ENCODE data around the gene CCDC184. TPM values are rescaled to one million over a fixed set of nuclear protein-coding genes. Genes with fewer than 3 reads are reported as not detected.
"Not testable (repeated sequence)": the region's sequence is repeated elsewhere in the genome, so short reads cannot be mapped to it uniquely, and the experiment has no call there.

The CCDC184 gene
- under 1 TPM in 2 of 3 donors, not detected in 1; 0.23 to 0.44 TPM for polyA plus RNA-seq

DNA sequence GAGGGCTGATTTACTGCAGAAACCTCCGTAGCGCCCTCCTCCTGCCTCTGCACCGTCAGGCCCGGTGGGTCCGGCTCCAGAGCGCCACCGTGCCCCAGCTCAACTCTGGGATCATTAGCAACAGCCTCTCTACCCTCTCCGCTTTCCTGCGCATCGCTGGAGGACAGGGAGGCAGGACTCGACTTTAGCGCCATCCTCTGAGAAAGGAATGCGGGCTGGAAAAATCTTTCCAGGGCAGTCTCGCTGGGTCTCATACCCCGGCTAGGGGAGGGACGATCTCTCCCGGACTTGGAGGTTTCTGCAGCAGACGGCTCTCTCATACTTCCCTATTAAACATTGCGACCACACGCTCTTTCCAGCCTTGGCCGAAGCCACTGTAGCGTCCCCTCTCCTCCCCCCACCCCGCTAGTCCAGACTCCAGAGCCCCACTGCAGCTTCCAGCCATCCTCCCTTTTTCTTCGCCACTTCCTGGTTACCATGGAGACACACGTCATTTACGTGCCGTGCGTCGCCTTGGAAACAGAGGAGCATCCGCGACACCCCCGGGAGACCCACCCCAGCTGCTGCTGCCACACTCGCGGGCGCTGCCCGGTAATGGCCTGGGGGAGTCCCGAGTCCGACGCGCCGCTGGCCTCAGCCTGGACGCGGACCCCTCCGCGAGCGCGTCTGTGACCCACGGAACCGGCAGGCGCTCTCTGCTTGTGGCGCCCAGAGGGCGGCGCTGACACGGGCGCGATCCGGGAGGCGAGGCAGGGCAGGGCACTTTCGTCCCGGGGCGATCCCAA lies at the start of gene CCDC184:
Gene CCDC184 (plus strand): TSS at position 554 of the 785 bp plus-strand sequence. CDS start 479 bp downstream, outside the sequence.
- Mint-ChIP-seq H3K4me3 (peak within 1 kb of the TSS; percentile 91 to 94 (median 92)), H3K9me3 (no peaks in the 10 kb centered on the region), H3K27ac (peak within 1 kb of the TSS; percentile 71 to 91 (median 87)), H3K27me3 (ENCODE audit: low read depth in 3 of 3) (peaks cover 25 to 33% (median 25%) of the 10 kb centered on the region in 3 donors), H3K4me1 (peaks cover 11 to 12% of the 10 kb centered on the region in 2 donors), H3K36me3 (no peaks in the 10 kb centered on the region)
- DNase-seq: peak; percentile 82 to 85 (median 82)

DNA sequence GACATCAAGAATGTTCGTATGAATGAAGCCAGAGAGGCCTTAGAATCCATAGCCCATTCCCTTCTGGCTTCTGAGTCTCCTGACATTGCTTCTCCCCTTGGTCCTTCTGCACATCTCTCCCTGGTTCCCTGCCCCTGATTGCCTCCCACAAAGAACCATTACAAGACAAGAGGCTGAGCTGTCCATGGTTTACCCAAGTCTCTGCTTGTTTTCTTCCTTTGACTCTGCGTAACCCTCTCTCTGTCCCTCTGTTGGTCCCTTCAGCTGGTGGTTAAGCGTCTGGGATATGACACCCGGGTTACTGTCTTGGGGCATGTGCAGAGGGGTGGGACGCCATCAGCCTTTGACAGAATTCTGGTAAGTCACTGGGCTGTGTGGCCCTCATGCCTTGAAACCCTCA lies 48.4 kb upstream of the CCDC184 start:
- Mint-ChIP-seq H3K27ac (peak overlapping the region in 1 of 6 donors; percentile 14), H3K9me3 (no peaks in the 10 kb centered on the region), H3K4me1 (no peaks in the 10 kb centered on the region), H3K27me3 (ENCODE audit: low read depth in 3 of 3) (peaks cover 0 to 1% (median 0%) of the 10 kb centered on the region in 3 donors), H3K36me3 (peaks cover 0 to 17% (median 6%) of the 10 kb centered on the region in 3 donors), H3K4me3 (no peak overlapping the region)
- no peak for DNase-seq

DNA sequence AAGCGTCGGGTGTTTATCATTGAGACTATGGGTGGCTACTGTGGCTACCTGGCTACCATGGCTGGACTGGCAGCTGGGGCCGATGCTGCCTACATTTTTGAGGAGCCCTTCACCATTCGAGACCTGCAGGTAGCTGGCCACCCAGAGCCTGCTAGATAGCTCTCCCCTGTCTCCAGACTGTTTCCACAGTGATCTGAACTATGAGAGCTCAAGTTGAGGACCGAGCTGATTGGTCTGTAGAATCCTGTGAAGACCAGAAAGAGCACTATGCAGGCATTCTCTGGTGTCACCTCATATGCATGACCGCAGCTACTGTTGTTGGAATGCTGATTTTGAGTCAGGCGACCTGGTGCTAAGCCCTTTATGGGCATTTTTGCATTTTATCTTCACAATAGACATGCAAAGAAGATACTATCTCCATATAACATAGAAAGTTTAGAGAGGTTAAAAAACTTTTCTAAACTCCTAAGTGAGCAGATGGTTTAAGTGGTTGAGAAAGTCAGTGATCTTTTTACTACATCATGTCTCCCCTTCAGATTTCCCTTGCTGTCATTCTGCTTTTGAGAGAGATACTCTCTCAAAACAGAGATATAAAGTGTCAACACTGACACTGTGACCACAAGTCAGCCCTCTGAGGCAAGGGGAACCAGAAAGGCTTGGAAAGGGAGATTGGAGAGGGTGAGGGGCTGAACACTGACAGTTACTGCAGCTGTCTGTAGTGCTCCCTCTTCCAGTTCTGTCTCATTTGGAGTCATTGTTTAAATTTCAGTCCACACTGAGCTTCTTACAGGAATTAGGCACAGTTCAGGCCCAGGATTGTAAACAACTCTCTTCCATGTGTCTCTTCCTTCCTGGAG lies 40.4 kb upstream of the CCDC184 start:
- H3K27me3 Mint-ChIP-seq (ENCODE audit: low read depth in 3 of 3): no peaks in the 10 kb centered on the region
- H3K9me3 Mint-ChIP-seq: no peaks in the 10 kb centered on the region
- H3K36me3 Mint-ChIP-seq: peaks cover 16 to 42% (median 18%) of the 10 kb centered on the region in 3 donors
- peaks cover 0 to 6% of the 10 kb centered on the region in 2 donors for H3K4me1 Mint-ChIP-seq
- H3K4me3 Mint-ChIP-seq: no peak overlapping the region
- DNase-seq: no peak
- H3K27ac Mint-ChIP-seq: no peak overlapping the region

DNA sequence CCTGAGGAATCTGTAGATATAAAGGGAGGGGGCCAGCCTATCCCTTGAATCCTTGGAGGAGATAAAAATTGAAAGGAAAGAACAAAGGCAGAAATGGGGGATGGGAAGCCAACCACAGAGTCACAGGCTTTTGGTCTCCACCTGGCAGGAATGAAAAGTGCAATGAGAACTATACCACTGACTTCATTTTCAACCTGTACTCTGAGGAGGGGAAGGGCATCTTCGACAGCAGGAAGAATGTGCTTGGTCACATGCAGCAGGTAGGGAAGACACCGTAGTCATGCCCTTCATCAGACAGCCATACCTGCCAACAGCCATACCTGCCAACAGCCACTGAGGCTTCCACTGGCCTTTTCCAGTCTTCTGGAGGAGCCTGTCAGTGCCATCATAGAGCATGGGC lies 39.5 kb upstream of the CCDC184 start:
- no peaks in the 10 kb centered on the region for H3K27me3 Mint-ChIP-seq (ENCODE audit: low read depth in 3 of 3)
- H3K27ac Mint-ChIP-seq: peak overlapping the region in 1 of 6 donors; percentile 27
- no peak overlapping the region for H3K4me3 Mint-ChIP-seq
- peaks cover 0 to 6% of the 10 kb centered on the region in 2 donors for H3K4me1 Mint-ChIP-seq
- H3K36me3 Mint-ChIP-seq: peaks cover 17 to 47% (median 19%) of the 10 kb centered on the region in 3 donors
- no peak for DNase-seq
- no peaks in the 10 kb centered on the region for H3K9me3 Mint-ChIP-seq

DNA sequence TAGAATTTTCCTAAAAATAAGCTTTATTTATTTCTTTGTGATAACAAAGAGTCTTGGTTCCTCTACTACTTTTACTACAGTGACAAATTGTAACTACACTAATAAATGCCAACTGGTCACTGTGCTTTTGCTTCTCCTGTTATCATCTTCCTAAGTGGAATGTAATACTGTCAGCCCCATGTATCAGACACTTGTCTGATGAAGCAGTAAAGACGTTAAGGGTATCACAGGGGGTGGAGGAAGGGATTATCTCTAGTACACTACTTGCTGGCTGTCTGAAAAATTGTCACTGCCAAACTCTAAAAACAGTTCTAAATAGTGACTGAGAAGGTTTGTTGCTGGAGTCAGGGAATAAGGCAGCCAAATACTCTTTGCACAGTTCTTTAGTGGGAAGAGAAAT lies 37.5 kb upstream of the CCDC184 start:
- Mint-ChIP-seq H3K27me3 (ENCODE audit: low read depth in 3 of 3) (no peaks in the 10 kb centered on the region), H3K4me1 (peaks cover 0 to 12% of the 10 kb centered on the region in 2 donors), H3K9me3 (no peaks in the 10 kb centered on the region), H3K4me3 (no peak overlapping the region), H3K36me3 (peaks cover 25 to 64% (median 37%) of the 10 kb centered on the region in 3 donors), H3K27ac (peak overlapping the region in 1 of 6 donors; percentile 19)
- DNase-seq: no peak

DNA sequence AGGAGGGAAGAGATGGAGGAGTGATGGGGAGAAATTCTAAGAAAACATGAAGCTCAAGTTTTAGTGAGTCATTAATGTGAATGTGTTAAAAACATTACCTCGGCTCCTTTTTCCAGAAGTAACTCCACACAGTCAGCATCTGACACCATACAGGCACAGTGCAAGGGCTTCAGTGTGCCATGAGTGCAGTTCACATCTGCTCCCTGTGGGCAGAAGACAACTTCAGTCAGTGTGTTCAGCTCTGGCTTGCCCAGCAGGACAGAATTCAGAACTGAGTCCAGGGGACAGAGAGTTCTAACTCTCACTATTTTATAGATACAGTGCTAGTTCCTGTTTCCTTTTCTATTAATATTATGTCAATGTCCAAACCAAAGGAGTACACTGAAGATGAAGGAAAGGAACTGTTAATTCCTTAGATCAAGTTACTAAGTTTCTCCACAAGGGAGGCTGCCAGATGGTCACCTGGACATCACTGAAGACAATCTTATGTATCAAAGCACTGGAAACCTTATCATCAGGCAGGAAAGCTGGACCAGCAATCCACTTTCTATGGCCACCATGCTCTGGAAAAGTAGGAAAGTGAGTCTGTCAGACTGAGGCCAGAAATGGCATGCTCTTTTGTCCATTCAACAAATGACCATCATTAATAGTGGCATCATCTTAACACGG lies 32.2 kb upstream of the CCDC184 start:
- DNase-seq: no peak
- Mint-ChIP-seq H3K9me3 (no peaks in the 10 kb centered on the region), H3K27ac (no peak overlapping the region), H3K4me3 (no peak overlapping the region), H3K27me3 (ENCODE audit: low read depth in 3 of 3) (no peaks in the 10 kb centered on the region), H3K36me3 (peaks cover 21 to 50% (median 31%) of the 10 kb centered on the region in 3 donors), H3K4me1 (peaks cover 9 to 40% of the 10 kb centered on the region in 2 donors)

DNA sequence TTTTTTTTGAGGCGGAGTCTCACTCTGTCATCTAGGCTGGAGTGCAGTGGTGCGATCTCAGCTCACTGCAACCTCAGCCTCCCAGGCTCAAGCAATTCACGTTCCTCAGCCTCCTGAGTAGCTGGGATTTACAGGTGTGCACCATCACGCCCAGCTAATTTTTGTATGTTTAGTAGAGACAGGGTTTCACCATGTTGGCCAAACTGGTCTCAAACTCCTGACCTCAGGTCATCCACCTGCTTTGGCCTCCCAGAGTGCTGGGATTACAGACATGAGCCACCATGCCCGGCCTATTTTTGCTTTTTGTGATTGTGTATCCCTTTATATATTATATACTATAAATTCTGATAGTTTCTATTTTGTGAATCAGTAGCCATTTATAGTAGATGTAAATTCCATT lies 27.7 kb upstream of the CCDC184 start:
- DNase-seq, H3K9me3 Mint-ChIP-seq: not testable (repeated sequence)
- peaks cover 6 to 14% (median 13%) of the 10 kb centered on the region in 3 donors for H3K36me3 Mint-ChIP-seq
- H3K4me3 Mint-ChIP-seq: peak overlapping the region; percentile 53 to 99 (median 96)
- H3K27me3 Mint-ChIP-seq (ENCODE audit: low read depth in 3 of 3): peaks cover 6 to 13% (median 9%) of the 10 kb centered on the region in 3 donors
- H3K27ac Mint-ChIP-seq: peak overlapping the region in 3 of 6 donors; percentile 85 to 96 (median 92)
- peaks cover 30 to 48% of the 10 kb centered on the region in 2 donors for H3K4me1 Mint-ChIP-seq

DNA sequence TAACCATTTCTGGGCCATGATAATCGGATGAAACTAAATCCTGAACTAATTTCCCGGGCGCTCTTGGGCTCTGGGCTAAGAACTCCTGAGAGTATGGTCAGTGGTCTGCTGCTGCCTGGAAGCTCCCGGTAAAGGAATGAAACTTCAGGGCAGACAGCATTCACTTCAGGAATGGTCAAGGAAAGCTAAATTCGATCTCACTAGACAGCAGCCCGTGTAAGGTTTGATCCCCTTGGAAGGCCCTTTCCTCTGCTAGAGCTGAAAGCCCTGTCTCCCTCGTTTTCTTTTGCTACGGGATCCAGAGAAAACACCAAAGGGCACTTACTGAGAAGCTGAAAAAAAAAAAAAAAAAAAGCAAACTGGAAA lies 26.8 kb upstream of the CCDC184 start:
- Mint-ChIP-seq H3K27me3 (ENCODE audit: low read depth in 3 of 3) (peaks cover 6 to 13% (median 9%) of the 10 kb centered on the region in 3 donors), H3K36me3 (peaks cover 6 to 13% (median 12%) of the 10 kb centered on the region in 3 donors), H3K27ac (peak overlapping the region; percentile 92 to 98 (median 97)), H3K9me3 (no peaks in the 10 kb centered on the region), H3K4me1 (peaks cover 30 to 48% of the 10 kb centered on the region in 2 donors), H3K4me3 (peak overlapping the region; percentile 89 to 99 (median 96))
- DNase-seq: no peak

DNA sequence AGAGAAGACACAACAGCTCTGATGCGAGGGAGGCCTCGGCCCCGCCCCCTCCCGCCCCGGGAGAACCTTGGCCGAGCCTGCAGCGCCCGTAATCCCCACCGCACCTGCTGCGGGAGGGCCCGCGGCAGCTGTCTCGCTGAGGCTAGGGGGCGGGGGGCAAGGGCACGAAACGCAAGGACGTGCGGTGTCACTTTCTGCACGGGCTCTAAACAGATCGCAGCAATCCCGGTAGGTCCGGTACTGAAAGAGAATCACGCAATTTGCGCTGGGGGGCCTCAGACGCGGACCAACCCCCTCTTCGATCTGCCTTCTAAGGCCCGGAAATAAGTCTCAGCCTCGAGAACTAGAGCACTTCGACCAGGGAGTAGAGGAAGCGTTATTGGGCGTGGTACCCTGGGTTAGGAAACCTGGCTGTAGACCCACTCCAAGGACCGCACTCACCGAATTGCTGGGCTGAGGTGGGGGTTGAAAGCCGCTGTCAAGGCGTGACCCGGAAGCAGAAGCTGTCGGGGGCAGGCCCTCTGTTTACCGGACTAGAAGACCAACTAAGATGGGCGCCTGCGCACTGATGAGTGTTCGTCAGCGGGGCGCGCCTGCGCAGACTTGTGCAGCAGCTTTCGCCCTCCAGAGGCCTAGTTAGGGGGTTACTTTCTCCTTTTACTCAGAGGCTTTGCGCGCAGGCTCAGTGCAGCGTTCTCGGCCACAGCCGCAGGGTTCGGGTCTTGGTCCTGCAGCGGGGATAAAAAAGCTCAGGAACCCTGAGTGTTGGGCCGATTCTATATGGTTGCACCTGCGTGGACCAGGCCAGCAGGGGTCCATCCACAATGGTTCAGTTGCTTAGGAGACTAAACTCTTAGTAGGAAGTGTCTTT lies 26.2 kb upstream of the CCDC184 start, which contains the start of gene ASB8:
Gene ASB8 (minus strand): TSS at position 498 of the 871 bp plus-strand sequence. CDS start 4,019 bp downstream, outside the sequence.
- peak; percentile 99 for DNase-seq
- peaks cover 6 to 10% (median 10%) of the 10 kb centered on the region in 3 donors for H3K36me3 Mint-ChIP-seq
- peaks cover 30 to 48% of the 10 kb centered on the region in 2 donors for H3K4me1 Mint-ChIP-seq
- peak within 1 kb of the TSS; percentile 92 to 98 (median 97) for H3K27ac Mint-ChIP-seq
- peaks cover 6 to 13% (median 9%) of the 10 kb centered on the region in 3 donors for H3K27me3 Mint-ChIP-seq (ENCODE audit: low read depth in 3 of 3)
- H3K9me3 Mint-ChIP-seq: no peaks in the 10 kb centered on the region
- H3K4me3 Mint-ChIP-seq: peak within 1 kb of the TSS; percentile 89 to 99 (median 96)

DNA sequence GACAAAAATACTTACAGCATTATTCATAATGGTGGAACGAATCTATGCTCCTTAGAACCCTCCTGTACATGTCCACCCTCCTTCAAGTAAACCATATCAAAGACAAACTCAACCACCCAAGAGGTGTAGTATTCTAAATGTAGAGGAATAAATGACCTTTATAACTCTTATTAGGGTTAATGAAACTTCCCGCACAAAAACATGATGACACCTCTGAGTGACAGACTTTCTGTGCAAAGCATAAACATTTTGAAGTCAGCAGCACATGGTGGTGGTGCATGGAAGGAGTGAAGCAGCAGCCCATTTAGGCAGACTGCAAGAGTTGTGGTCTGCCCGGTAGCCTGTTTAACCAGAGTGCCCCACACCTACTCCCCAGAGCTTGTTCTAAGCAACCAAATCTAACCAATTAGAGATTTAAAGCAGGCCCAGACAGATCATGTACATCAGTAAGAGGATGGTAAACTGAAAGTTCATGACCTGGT lies 25.5 kb upstream of the CCDC184 start:
- Mint-ChIP-seq H3K36me3 (peaks cover 4 to 7% (median 5%) of the 10 kb centered on the region in 3 donors), H3K4me1 (peaks cover 30 to 41% of the 10 kb centered on the region in 2 donors), H3K27me3 (ENCODE audit: low read depth in 3 of 3) (peaks cover 6 to 13% (median 10%) of the 10 kb centered on the region in 3 donors), H3K4me3 (peak overlapping the region; percentile 89 to 99 (median 96)), H3K27ac (peak overlapping the region; percentile 92 to 98 (median 97)), H3K9me3 (no peaks in the 10 kb centered on the region)
- DNase-seq: peak; percentile 14 to 36 (median 20)

DNA sequence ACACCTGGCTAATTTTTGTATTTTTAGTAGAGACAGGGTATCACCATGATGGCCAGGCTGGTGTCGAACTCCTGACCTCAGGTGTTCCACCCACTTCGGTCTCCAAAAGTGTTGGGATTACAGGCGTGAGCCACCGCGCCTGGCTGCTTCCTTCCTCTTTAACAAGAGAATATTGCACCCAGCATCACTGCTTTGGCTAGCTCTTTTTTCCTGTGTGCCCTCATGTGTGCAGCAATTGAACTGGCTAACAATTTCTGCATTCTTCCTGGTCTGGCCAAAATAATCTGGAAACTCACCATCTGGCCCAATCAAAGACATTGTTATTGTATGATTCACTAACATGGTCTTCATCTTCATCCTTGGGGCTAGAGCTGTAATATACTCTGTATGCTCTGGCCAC lies 23.4 kb upstream of the CCDC184 start:
- Mint-ChIP-seq H3K27ac (peak overlapping the region in 1 of 6 donors; percentile 23), H3K9me3 (no peaks in the 10 kb centered on the region), H3K4me3 (no peak overlapping the region), H3K27me3 (ENCODE audit: low read depth in 3 of 3) (peaks cover 6 to 15% (median 11%) of the 10 kb centered on the region in 3 donors), H3K36me3 (no peaks in the 10 kb centered on the region), H3K4me1 (peaks cover 22 to 26% of the 10 kb centered on the region in 2 donors)
- no peak for DNase-seq

DNA sequence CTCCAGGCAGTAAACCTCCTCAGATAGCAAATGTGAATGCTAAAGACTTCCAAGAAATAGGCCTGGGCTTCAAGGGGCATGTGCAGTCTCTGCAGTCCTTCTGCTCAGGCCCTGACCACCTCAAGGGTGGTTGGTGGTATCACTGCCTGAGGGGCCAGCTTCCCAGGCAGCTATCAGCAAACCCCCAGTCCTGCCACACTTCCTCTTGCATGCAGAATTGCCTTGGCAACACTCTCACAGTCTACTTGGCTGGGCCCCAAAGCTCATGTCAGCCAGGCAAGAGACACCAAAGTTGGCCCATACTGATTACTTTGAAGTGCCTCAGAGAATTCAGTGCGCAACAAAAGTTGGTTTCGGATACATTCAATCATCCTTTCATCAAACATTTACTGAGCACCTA lies 22.6 kb upstream of the CCDC184 start:
- Mint-ChIP-seq H3K4me3 (no peak overlapping the region), H3K9me3 (no peaks in the 10 kb centered on the region), H3K27me3 (ENCODE audit: low read depth in 3 of 3) (peaks cover 6 to 17% (median 11%) of the 10 kb centered on the region in 3 donors), H3K36me3 (no peaks in the 10 kb centered on the region), H3K27ac (no peak overlapping the region), H3K4me1 (peaks cover 22 to 24% of the 10 kb centered on the region in 2 donors)
- no peak for DNase-seq
